OCI-LY3 (cell line): Measurements from ENCODE around the gene LRRC56.

Experiments
- CTCF ChIP-seq: fragments of 200-600, 300-600 bp; sonication (generic); IDR thresholded peaks from 2 replicates; pipeline ENCODE4 v1.5.1; 2014; ENCODE audit warnings: antibody characterized with exemption, low read length, low read depth
- EZH2phosphoT487 ChIP-seq: fragments of 200-600 bp; shearing (Covaris generic); IDR thresholded peaks from 2 replicates; pipeline ENCODE4 v1.6.1; 2018; ENCODE audit warnings: antibody characterized with exemption, mixed run types, low read depth

GRCh38 chr11:506995-507726, 30.2 kb upstream of the LRRC56 start, which contains the start of gene RNH1:
- no peak for TF ChIP-seq CTCF
- TF ChIP-seq EZH2phosphoT487, result no peak
